Epithelial cell of esophagus (primary cell): ENCODE results near the gene PDE9A.
"Not testable (repeated sequence)": the region's sequence is repeated elsewhere in the genome, so short reads cannot be mapped to it uniquely, and the experiment has no call there.

Experiments used
- DNase-seq: peaks from one replicate; pipeline ENCODE4 v3.0.0; 2010; ENCODE audit warnings: low read depth
- H3K4me3 ChIP-seq: 2 replicates; pipeline ENCODE4 v1.5.1; 2011; ENCODE audit warnings: mild to moderate bottlenecking, low read length, control low read depth
- TF ChIP-seq, protein P1 (sequence below): IDR thresholded peaks from 2 replicates; pipeline ENCODE4 v1.5.1; 2011; ENCODE audit warnings: low read depth, mild to moderate bottlenecking, low read length, control low read depth, inconsistent platforms; ENCODE audit not compliant: insufficient read depth; ENCODE audit errors: missing control alignments

PDE9A gene

GRCh38 chr21:42711667-42712066, 58.2 kb downstream of the PDE9A start:
- TF ChIP-seq, protein P1, sequence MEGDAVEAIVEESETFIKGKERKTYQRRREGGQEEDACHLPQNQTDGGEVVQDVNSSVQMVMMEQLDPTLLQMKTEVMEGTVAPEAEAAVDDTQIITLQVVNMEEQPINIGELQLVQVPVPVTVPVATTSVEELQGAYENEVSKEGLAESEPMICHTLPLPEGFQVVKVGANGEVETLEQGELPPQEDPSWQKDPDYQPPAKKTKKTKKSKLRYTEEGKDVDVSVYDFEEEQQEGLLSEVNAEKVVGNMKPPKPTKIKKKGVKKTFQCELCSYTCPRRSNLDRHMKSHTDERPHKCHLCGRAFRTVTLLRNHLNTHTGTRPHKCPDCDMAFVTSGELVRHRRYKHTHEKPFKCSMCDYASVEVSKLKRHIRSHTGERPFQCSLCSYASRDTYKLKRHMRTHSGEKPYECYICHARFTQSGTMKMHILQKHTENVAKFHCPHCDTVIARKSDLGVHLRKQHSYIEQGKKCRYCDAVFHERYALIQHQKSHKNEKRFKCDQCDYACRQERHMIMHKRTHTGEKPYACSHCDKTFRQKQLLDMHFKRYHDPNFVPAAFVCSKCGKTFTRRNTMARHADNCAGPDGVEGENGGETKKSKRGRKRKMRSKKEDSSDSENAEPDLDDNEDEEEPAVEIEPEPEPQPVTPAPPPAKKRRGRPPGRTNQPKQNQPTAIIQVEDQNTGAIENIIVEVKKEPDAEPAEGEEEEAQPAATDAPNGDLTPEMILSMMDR: no peak
- H3K4me3 ChIP-seq: no peak overlapping the region
- no peak for DNase-seq

GRCh38 chr21:42715427-42715826, 62.0 kb downstream of the PDE9A start:
- not testable (repeated sequence) for DNase-seq, H3K4me3 ChIP-seq

GRCh38 chr21:42716074-42716473, 62.7 kb downstream of the PDE9A start:
- TF ChIP-seq, protein P1: no peak
- H3K4me3 ChIP-seq: no peak overlapping the region
- DNase-seq: no peak

- H3K4me3 ChIP-seq, DNase-seq: not testable (repeated sequence)
Observed at GRCh38 chr21:42720484-42720883, 67.1 kb downstream of the PDE9A start.

DNA sequence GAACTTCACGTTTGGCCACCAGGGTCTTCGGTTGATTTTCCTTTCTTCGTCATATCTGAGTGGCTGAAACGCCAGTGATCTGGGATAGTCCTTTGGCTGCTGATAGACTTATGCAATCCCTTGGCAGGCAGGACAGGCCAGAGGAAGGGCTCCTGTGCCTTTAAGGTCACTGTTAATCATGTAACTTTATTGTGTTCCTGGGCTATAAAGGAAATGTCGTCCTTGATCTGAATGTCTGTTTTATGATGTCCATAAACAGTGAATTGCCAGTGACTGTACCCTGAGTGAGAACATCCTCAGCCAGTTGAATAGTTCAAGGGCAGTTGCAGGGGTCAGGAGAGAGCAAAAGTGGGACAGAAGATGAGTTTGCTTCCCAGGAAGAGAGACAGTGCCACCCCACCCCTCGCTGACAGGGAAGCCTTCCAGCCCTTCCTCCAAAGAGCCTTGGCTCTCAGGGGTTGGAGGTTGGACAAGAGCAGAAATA, 68.0 kb downstream of the PDE9A start:
- H3K4me3 ChIP-seq: no peak overlapping the region
- no peak for DNase-seq
- TF ChIP-seq, protein P1: no peak

DNA sequence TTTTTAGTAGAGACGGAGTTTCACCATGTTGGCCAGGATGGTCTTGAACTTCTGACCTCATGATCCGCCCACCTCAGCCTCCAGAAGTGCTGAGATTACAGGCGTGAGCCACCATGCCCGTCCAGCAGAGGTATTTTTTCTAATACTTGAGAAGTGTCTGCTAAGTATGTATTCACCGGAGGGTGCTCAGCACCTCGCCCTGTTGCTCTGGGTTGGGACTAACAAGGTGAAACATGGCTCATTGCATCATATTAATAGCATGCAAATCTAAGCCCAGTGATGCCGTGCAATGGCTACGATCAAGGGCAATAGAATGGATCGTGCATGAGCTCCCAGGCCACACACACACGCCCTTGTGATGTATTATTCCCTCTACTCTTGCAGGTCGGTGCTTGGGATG, 68.7 kb downstream of the PDE9A start:
- H3K4me3 ChIP-seq: no peak overlapping the region
- no peak for DNase-seq
- TF ChIP-seq, protein P1: no peak

GRCh38 chr21:42722808-42723473, 69.5 kb downstream of the PDE9A start:
- no peak overlapping the region for H3K4me3 ChIP-seq
- DNase-seq: no peak
- TF ChIP-seq, protein P1: no peak

DNA sequence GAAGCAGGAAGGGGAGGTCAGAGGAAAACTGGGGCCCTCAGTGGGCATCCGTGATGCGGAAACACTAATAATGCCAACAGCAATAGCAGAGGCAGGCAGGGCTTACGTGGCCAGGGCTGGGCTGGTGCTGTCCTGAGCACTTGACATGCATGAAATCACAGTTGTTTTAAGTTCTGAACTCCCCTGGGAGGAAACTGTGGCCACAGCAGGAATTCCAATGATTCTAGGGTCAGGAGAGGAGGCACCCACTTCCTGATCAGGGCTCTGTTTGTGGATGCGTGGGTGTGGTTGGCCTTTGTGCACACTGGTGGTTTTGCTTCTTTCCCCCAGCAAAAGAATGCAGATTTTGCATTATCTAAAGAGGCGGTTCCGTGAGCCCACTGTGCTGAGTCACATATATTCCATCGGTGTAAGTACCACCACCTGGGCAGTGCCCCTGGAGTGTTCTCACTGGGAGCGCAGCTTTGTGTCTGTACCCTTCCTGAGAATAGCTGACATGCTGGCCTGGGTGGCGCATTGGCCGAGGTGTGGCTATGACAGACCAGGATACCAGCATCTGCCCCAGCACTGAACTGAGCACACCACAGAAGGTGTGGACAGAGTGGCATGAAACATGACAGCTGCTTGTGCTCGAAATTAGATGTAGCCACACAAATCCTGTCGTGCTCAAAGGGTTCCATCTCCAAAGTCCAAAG, 71.0 kb downstream of the PDE9A start:
- TF ChIP-seq, protein P1: no peak
- DNase-seq: peak; percentile 59
- H3K4me3 ChIP-seq: no peak overlapping the region
